ENCODE results near the gene IGFBPL1.

DNA sequence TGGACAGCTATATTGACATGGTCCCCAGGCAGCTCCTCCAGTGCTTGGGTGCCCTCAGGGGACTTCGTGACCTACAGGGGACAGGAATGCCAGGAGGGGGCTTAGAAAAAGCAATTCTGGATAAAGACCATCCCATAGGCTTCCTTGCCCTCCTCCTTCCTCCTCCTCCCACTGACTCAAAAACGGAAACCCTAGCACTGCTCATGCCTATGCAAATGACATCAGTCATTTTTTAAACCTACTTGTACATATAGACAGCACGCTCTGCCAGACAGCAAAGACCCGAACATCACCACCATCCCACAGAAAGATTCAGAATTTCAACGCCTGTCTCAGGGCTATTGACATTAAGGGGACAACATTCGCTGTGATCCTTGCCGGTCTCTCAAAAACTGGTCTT, 11.0 kb downstream of the IGFBPL1 start:
- no peak for TF ChIP-seq POLR2A (IDR thresholded peaks at IDR 0.05)
- TF ChIP-seq, protein P1, sequence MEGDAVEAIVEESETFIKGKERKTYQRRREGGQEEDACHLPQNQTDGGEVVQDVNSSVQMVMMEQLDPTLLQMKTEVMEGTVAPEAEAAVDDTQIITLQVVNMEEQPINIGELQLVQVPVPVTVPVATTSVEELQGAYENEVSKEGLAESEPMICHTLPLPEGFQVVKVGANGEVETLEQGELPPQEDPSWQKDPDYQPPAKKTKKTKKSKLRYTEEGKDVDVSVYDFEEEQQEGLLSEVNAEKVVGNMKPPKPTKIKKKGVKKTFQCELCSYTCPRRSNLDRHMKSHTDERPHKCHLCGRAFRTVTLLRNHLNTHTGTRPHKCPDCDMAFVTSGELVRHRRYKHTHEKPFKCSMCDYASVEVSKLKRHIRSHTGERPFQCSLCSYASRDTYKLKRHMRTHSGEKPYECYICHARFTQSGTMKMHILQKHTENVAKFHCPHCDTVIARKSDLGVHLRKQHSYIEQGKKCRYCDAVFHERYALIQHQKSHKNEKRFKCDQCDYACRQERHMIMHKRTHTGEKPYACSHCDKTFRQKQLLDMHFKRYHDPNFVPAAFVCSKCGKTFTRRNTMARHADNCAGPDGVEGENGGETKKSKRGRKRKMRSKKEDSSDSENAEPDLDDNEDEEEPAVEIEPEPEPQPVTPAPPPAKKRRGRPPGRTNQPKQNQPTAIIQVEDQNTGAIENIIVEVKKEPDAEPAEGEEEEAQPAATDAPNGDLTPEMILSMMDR (IDR thresholded peaks at IDR 0.05), result no peak
- no peak for TF ChIP-seq POLR2AphosphoS5 (IDR thresholded peaks at IDR 0.05)
- TF ChIP-seq EP300 (IDR thresholded peaks at IDR 0.05), result no peak

Measured in gastroesophageal sphincter (tissue), 3 donors.